Measurements from ENCODE around the gene SV2C. TPM values are rescaled to one million over a fixed set of nuclear protein-coding genes. Genes with fewer than 3 reads are reported as not detected.
"Not testable (repeated sequence)": the region's sequence is repeated elsewhere in the genome, so short reads cannot be mapped to it uniquely, and the experiment has no call there.

The SV2C gene
- total RNA-seq, 1 donor from 2014 or later: 0.32 TPM

DNA sequence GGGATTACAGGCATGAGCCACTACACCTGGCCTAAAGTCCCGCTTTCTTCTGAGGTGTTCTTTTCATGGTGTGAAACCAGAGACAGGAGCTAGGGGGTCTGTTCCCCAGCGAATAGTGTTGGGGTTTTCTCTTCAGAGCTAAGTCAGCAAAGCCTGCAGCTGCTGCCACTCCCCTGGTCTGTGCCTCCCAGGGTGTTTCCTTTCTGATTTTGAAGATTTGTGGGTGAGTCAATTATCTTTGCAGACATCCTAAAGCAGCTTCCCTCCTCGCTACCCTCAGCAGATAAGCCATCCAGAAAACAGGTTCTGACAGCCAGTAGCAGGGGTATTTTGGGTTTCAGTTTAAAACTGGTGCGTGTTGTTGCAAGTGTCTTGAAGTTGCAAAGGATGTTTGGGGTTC, 247.9 kb downstream of the SV2C start:
- ATAC-seq (peak in 1 of 2 donors; percentile 29), DNase-seq (no peak)
- intact Hi-C loops (cut with DNase I): no loop called here
- H3K27me3 ChIP-seq (ENCODE audit: low read depth): no peaks in the 10 kb centered on the region
- H3K9me3 ChIP-seq: no peaks in the 10 kb centered on the region
- no peaks in the 10 kb centered on the region for H3K36me3 ChIP-seq
- no peak overlapping the region for H3K4me3 ChIP-seq
- no peak for TF ChIP-seq CTCF (IDR thresholded peaks at IDR 0.05)
- no peak overlapping the region for H3K27ac ChIP-seq
- peaks cover 9% of the 10 kb centered on the region for H3K4me1 ChIP-seq

GRCh38 chr5:76332102-76332501, 248.9 kb downstream of the SV2C start:
- H3K27me3 ChIP-seq (ENCODE audit: low read depth): no peaks in the 10 kb centered on the region
- no peaks in the 10 kb centered on the region for H3K4me1 ChIP-seq
- no peak for DNase-seq
- H3K27ac ChIP-seq: no peak overlapping the region
- no peaks in the 10 kb centered on the region for H3K36me3 ChIP-seq
- intact Hi-C loops (cut with DNase I): no loop called here
- no peak overlapping the region for H3K4me3 ChIP-seq
- ATAC-seq: no peak
- TF ChIP-seq CTCF (IDR thresholded peaks at IDR 0.05): no peak
- H3K9me3 ChIP-seq: no peaks in the 10 kb centered on the region

DNA sequence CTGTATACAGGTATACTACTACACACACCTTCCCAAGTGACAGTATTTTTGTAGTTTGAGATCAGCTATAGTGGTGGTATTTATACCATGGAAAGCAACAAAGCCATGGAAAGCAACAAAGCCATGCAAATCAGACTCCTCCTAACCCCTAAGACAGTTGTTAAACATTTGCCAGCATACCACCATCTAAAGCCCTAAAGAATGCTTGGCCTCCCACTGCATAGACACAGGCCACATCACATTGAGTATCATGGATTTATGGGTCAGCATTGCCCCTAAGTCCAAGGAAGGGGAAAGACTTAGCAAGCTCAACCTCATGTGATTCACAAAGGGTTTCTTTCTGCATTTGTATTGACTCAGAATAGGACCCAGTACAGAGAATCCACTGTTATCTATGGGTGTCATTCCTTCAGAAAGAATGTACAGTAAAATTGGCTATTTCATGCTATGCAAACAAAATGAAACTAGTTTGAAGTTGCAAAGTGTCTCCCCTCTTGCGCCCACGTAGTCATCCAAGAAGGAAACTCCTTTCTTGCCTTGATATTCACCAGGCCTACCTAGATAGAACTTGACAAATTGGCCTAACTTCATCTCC, 249.5 kb downstream of the SV2C start:
- intact Hi-C loops (cut with DNase I): no loop called here
- no peak for ATAC-seq
- H3K27ac ChIP-seq: no peak overlapping the region
- TF ChIP-seq CTCF (IDR thresholded peaks at IDR 0.05): no peak
- no peaks in the 10 kb centered on the region for H3K4me1 ChIP-seq
- no peak overlapping the region for H3K4me3 ChIP-seq
- no peaks in the 10 kb centered on the region for H3K9me3 ChIP-seq
- no peak for DNase-seq
- no peaks in the 10 kb centered on the region for H3K36me3 ChIP-seq
- no peaks in the 10 kb centered on the region for H3K27me3 ChIP-seq (ENCODE audit: low read depth)

DNA sequence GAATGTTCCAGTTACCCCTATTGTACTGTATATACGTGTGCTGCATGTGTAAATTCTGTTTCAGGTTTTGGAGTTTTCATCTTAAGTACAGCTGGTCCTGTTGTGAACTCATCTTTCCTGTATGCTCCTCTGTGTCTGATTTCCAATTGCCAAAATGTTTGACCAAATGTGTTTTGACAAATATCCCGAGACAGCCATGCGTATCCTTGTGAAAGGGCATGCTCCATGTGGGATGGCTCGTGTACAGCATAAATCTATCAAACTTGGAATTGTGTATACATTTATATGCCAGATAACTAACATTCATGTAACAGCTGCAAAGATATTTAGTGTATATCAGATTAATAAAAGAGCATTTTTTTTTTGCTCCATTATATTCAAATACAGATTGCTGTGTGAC, 250.4 kb downstream of the SV2C start:
- Histone ChIP-seq H3K9me3 (no peaks in the 10 kb centered on the region), H3K27me3 (ENCODE audit: low read depth) (no peaks in the 10 kb centered on the region), H3K4me3 (no peak overlapping the region), H3K36me3 (no peaks in the 10 kb centered on the region), H3K27ac (no peak overlapping the region), H3K4me1 (no peaks in the 10 kb centered on the region)
- DNase-seq: no peak
- ATAC-seq: no peak
- TF ChIP-seq CTCF (IDR thresholded peaks at IDR 0.05): no peak
- intact Hi-C loops (cut with DNase I): no loop called here

- no peak overlapping the region for H3K4me3 ChIP-seq
- no peaks in the 10 kb centered on the region for H3K36me3 ChIP-seq
- no peaks in the 10 kb centered on the region for H3K27me3 ChIP-seq (ENCODE audit: low read depth)
- no peaks in the 10 kb centered on the region for H3K9me3 ChIP-seq
- ATAC-seq: no peak
- no peak overlapping the region for H3K27ac ChIP-seq
- intact Hi-C loops (cut with DNase I): no loop called here
- DNase-seq: no peak
- TF ChIP-seq CTCF (IDR thresholded peaks at IDR 0.05): no peak
- H3K4me1 ChIP-seq: no peaks in the 10 kb centered on the region
Observed at GRCh38 chr5:76334574-76334973, 251.4 kb downstream of the SV2C start.

GRCh38 chr5:76335451-76335850, 252.3 kb downstream of the SV2C start:
- intact Hi-C loops (cut with DNase I); ATAC-seq; H3K4me1 ChIP-seq; H3K9me3 ChIP-seq; H3K36me3 ChIP-seq; DNase-seq; H3K27me3 ChIP-seq (ENCODE audit: low read depth); H3K27ac ChIP-seq; H3K4me3 ChIP-seq: not testable (repeated sequence)

DNA sequence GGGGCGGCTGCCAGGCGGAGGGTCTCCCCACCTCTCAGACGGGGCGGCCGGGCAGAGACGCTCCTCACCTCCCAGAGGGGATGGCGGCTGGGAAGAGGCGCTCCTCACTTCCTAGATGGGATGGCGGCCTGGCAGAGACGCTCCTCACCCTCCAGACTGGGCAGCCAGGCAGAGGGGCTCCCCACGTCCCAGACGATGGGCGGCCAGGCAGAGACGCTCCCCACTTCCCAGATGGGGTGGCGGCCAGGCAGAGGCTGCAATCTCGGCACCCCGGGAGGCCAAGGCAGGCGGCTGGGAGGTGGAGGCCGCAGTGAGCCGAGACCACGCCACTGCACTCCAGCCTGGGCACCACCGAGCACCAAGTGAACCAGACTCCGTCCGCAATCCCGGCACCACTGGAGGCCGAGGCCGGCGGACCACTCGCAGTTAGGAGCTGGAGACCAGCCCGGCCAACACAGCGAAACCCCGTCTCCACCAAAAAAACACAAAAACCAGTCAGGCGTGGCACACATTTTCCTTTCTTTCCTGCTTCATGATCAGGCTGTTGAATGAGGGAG, 253.1 kb downstream of the SV2C start:
- DNase-seq; intact Hi-C loops (cut with DNase I): not testable (repeated sequence)

More for the DNA sequence above, 253.1 kb downstream of the SV2C start:
- H3K36me3 ChIP-seq; H3K9me3 ChIP-seq; ATAC-seq; H3K4me1 ChIP-seq; H3K4me3 ChIP-seq; H3K27me3 ChIP-seq (ENCODE audit: low read depth); H3K27ac ChIP-seq: not testable (repeated sequence)
